Esophagus squamous epithelium (tissue), 5 donors: ENCODE data around the gene RNASE11. TPM values are rescaled to one million over a fixed set of nuclear protein-coding genes. Genes with fewer than 3 reads are reported as not detected.

Experiments
- DNase-seq: peaks from one replicate; lab custom pipeline; 2025; lab: John Stamatoyannopoulos, UW
- H3K27ac ChIP-seq, 4 donors: fragments of 200-600 bp; sonication (generic); one replicate each; pipeline ENCODE4 v1.5.1; 2016 to 2019; ENCODE audit warnings: mild to moderate bottlenecking in 1 of 4
- H3K27me3 ChIP-seq, 4 donors: fragments of 200-600 bp; sonication (generic); 1 replicate in 3 of 4; 2 replicates in 1 of 4; pipeline versions ENCODE4 v1.5.1 to v1.6.0; 2017 to 2021; ENCODE audit warnings: antibody characterized with exemption in 1 of 4
- H3K36me3 ChIP-seq, 3 donors: fragments of 200-600 bp; sonication (generic); one replicate each; pipeline ENCODE4 v1.5.1; 2016 to 2019
- H3K4me1 ChIP-seq, 3 donors: fragments of 200-600 bp; sonication (generic); one replicate each; pipeline ENCODE4 v1.5.1; 2017 to 2019
- H3K4me3 ChIP-seq, 4 donors: fragments of 200-600 bp; sonication (generic); 1 replicate in 3 of 4; 2 replicates in 1 of 4; pipeline ENCODE4 v1.5.1; 2016 to 2019; ENCODE audit warnings: mild to moderate bottlenecking in 2 of 4, moderate library complexity in 1 of 4
- H3K9me3 ChIP-seq, 3 donors: fragments of 200-600 bp; sonication (generic); one replicate each; pipeline ENCODE4 v1.5.1; 2016 to 2019
- CTCF ChIP-seq, 6 experiments: fragments of 450-650 bp in 4 of 6; fragments of 200-600 bp in 2 of 6; sonication (generic) in 2 of 6; IDR thresholded peaks; one replicate each; pipeline ENCODE4 v1.5.1; 2016 to 2019; ENCODE audit warnings: antibody characterized with exemption in 6 of 6, mild to moderate bottlenecking in 4 of 6, moderate library complexity in 4 of 6
- POLR2A ChIP-seq, 4 donors: fragments of 450-650 bp; IDR thresholded peaks; one replicate each; pipeline ENCODE4 v1.6.1; 2017; ENCODE audit warnings: antibody characterized with exemption in 4 of 4, mild to moderate bottlenecking in 4 of 4, moderate library complexity in 3 of 4
- WGBS, 2 donors: methylation state at CpG; one replicate each; pipeline ENCODE4 v1.1.5; 2018; 5-methylcytosine and 5-hydroxymethylcytosine counted together
- intact Hi-C: fragments of 100-400 bp; cut with DNase I; formaldehyde crosslinking; loops from one replicate; pipeline ENCODE4 v1.15.0; 2022
- total RNA-seq, 4 donors: library from RNA; depleted of rRNA; stranded (reverse); fragments of >200 nt; gene quantifications; one replicate each; pipeline ENCODE4 v1.1.0, GENCODE V29; 2016
- donor health status: DM: yes; HTN: yes; CAD: no.

Gene RNASE11
- total RNA-seq, 4 donors from 2014 or later: not detected

DNA sequence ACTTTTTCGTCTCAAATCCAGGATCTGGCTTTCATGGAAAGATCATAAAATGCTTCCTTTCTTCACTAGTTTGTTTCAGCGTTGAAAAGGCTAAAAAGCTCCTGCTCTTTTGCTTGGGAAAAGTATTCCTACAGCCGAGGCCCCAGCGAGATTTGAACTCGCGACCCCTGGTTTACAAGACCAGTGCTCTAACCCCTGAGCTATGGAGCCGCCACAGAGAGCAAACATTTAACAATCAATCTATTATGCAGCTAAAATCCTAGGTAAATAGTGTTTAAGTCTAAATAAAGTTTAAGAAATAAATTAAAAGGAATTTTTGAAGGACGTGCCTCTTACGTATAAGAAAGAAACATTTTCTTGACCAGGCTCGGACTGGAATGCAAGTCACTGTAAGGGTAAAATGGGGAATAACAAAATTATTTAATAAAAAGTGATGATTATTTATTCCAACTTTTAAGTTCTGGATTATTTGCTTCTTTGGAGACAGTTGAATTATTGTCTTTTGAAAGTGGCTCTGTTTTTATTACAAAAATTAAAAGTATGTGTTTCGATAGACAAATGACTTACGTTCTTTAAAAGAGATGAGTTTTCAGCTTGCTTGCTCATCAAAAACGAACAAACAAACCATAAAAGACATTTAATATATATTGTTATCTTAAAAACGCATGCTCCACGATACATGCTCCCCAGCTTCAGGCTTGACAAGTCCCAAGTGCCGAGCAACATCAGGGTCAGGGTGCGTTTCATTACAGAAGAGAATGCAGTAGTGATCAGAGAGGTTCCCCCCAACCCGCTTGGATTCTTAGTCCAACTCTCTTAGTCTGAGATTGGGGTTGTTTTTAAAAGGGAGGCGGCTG lies 43.5 kb upstream of the RNASE11 start:
- Histone ChIP-seq H3K4me1 (peaks cover 19 to 51% (median 31%) of the 10 kb centered on the region in 3 donors), H3K4me3 (peak overlapping the region in 3 of 4 donors; percentile 36 to 43 (median 41)), H3K9me3 (no peaks in the 10 kb centered on the region), H3K27ac (peak overlapping the region in 1 of 4 donors; percentile 26), H3K36me3 (no peaks in the 10 kb centered on the region), H3K27me3 (peaks cover 0 to 73% (median 2%) of the 10 kb centered on the region in 4 donors)
- WGBS, 2 donors: 2 to 5% methylated on average over 15 to 19 of the region's 19 CpGs
- intact Hi-C loops: no loop called here
- TF ChIP-seq POLR2A (IDR thresholded peaks at IDR 0.05) (no peak), CTCF (IDR thresholded peaks at IDR 0.05) (no peak)
- DNase-seq: no peak

DNA sequence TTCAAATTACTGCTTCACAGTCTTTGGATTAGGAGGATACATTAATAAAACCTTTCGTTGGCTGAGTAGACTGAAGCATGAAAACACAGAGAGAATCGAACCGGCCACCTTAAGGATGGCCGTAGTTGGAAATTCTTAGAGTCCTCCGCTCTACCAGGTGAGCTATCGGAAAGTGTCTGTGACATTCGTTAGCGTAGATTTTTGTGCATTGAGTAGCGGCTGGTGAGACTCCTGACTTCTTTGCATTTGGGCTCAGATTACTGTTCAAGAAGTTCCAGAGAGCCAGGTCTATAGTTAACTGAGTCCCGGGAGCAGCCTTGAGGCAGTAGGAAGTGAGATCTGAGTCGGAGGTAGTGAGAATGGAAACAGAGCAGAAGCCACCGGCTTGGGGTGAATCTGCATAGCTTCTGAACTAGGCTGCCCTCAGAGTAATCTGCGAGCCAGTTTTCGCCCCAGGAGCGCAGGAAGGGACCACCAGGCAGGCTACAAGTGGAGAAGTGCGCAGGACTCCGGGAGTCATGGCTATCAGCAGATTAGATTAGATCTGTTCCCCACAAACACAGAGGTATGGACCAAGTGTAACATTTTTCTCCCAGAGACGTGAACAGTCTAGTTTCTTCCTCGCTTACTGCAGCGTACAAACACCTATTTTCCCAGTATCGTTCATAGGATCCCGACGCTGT lies 42.7 kb upstream of the RNASE11 start:
- peaks cover 0 to 78% (median 2%) of the 10 kb centered on the region in 4 donors for H3K27me3 ChIP-seq

DNA sequence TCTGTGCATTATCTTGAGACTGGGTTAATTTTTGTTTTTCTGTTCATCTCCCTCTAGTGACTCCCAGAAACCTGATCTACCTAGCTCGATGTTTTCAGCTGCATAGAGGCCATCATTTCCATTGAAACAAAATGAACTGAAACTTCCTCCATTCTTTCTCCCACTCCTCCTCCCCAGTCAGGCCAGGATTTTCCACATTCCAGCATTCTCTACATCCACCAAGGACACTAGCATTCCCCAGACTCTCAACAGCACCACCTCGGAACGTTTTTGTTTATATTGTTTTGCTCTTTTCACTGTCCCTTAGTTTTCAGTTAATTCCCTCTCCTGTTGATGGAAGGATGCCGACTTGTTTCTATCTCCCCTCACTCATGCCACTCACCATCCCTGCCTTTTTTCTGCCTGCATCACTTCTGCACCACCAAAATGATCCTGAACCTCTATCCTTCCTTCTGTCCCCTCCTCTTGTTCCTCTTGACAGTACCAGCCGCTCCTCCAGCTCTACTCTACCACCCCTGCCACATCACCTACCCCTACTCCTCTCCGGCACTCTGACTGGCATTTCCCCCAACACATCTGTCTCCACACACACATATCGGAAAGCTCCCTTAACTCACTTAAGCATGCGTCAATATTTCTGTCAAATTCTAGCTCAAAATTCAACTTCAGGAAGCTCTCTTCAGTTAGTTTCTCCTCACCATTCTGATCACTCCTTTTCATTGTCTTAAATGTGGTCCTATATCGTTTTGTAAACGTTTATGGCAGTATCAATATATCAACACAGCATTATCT lies 40.5 kb upstream of the RNASE11 start:
- Histone ChIP-seq H3K27ac (no peak overlapping the region), H3K36me3 (no peaks in the 10 kb centered on the region), H3K27me3 (peaks cover 0 to 62% (median 2%) of the 10 kb centered on the region in 4 donors), H3K4me1 (peaks cover 19 to 71% (median 29%) of the 10 kb centered on the region in 3 donors), H3K4me3 (no peak overlapping the region), H3K9me3 (no peaks in the 10 kb centered on the region)
- DNase-seq: no peak
- TF ChIP-seq CTCF (IDR thresholded peaks at IDR 0.05): no peak
- TF ChIP-seq POLR2A (IDR thresholded peaks at IDR 0.05): no peak
- 45 to 46% methylated on average over 10 of the region's 10 CpGs for WGBS, 2 donors
- intact Hi-C loops: no loop called here

More for the DNA sequence above, 42.7 kb upstream of the RNASE11 start:
- WGBS, 2 donors: 9 to 14% methylated on average over 21 of the region's 23 CpGs
- peak overlapping the region in 1 of 4 donors; percentile 26 for H3K27ac ChIP-seq
- peak overlapping the region in 3 of 4 donors; percentile 26 to 43 (median 41) for H3K4me3 ChIP-seq
- no peaks in the 10 kb centered on the region for H3K36me3 ChIP-seq
- no peaks in the 10 kb centered on the region for H3K9me3 ChIP-seq
- TF ChIP-seq CTCF (IDR thresholded peaks at IDR 0.05): no peak
- no peak for TF ChIP-seq POLR2A (IDR thresholded peaks at IDR 0.05)
- intact Hi-C loops: no loop called here
- peaks cover 19 to 59% (median 31%) of the 10 kb centered on the region in 3 donors for H3K4me1 ChIP-seq
- DNase-seq: no peak

GRCh38 chr14:20627346-20628027 lies 39.7 kb upstream of the RNASE11 start:
- TF ChIP-seq POLR2A (IDR thresholded peaks at IDR 0.05): no peak
- no peak for TF ChIP-seq CTCF (IDR thresholded peaks at IDR 0.05)
- peaks cover 0 to 62% (median 2%) of the 10 kb centered on the region in 4 donors for H3K27me3 ChIP-seq
- DNase-seq: no peak
- no peaks in the 10 kb centered on the region for H3K9me3 ChIP-seq
- H3K27ac ChIP-seq: no peak overlapping the region
- H3K4me1 ChIP-seq: peaks cover 11 to 69% (median 21%) of the 10 kb centered on the region in 3 donors
- H3K36me3 ChIP-seq: no peaks in the 10 kb centered on the region
- intact Hi-C loops: no loop called here
- WGBS, 2 donors: 48 to 57% methylated on average over 5 of the region's 5 CpGs
- H3K4me3 ChIP-seq: no peak overlapping the region
